HTR-8/SVneo (cell line): ENCODE results near the gene CTNNA3.

Experiments used
- DNase-seq: peaks from one replicate; pipeline ENCODE4 v3.0.0; 2011; ENCODE audit warnings: low spot score, mixed read lengths; ENCODE audit not compliant: insufficient read length
- FAIRE-seq: peaks from 2 replicates; lab custom pipeline; 2011; peaks lifted over from hg19 to GRCh38; lab: Jason Lieb, UNC

The CTNNA3 gene

DNA sequence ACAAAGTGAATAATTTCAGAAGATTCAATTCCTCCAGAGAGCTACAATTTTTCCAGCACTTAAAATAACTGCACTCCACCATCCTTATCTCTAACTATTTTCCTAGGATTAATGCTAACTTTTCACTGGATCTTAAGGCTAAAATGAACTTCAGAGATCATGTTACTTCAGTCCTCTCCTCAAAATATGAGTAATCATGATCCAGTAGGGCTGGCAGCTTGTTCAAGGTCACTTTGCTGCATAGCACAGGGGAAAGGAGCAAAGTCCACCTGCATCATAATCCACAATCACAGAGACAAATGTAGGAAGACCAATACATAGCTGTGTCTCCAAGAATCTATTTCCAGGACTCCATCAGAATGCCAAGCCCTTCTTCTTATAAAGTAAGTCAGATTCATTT is 619.9 kb downstream of the CTNNA3 start:
- DNase-seq = no peak
- FAIRE-seq = no peak

GRCh38 chr10:67075491-67075971 is 620.5 kb downstream of the CTNNA3 start:
- no peak for DNase-seq
- FAIRE-seq = no peak

- no peak for FAIRE-seq
- no peak for DNase-seq
Measured at GRCh38 chr10:67072654-67073053, 623.3 kb downstream of the CTNNA3 start.

DNA sequence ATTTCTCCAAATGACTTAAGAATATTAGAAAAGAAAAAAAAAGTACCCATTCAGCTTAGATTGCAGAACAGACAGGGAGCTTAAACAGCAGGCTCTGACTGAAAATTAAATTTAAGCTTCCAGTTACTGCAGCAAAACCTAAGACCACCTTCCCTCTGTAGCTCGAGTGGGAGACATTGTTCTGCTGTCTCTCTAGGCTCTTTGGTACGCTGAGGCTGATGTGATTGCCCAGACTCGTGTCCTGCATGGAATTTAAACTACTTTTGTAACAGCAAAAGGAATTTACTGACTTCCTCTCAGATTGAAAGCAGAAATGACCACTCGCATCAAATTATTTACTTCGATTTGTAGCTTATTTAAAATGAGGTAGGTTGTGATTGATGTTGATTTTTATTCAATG is 645.6 kb downstream of the CTNNA3 start:
- no peak for FAIRE-seq

GRCh38 chr10:67049988-67050387 is 646.0 kb downstream of the CTNNA3 start:
- no peak for FAIRE-seq

More for the DNA sequence above, 645.6 kb downstream of the CTNNA3 start:
- no peak for DNase-seq

DNA sequence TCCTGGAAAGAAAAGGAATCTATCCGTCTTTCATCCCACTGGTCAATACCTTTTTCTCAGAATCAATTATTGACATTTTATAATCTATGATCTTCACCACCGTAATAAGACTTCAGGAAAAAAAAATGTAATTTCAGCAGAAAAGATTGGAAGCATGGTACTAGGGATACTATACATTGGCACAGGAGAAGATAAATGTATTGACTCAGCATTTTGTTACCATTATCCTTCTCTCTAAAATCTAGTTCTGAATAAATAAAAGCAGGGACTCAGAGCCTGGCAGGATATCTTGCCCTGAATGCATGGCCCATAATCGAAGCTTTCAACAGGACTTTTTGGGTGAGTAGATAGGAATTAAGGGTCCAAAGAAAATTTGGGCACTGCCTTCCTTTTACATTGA is 649.5 kb downstream of the CTNNA3 start:
- FAIRE-seq (no peak), DNase-seq (no peak)

More at GRCh38 chr10:67049988-67050387, 646.0 kb downstream of the CTNNA3 start:
- no peak for DNase-seq

DNA sequence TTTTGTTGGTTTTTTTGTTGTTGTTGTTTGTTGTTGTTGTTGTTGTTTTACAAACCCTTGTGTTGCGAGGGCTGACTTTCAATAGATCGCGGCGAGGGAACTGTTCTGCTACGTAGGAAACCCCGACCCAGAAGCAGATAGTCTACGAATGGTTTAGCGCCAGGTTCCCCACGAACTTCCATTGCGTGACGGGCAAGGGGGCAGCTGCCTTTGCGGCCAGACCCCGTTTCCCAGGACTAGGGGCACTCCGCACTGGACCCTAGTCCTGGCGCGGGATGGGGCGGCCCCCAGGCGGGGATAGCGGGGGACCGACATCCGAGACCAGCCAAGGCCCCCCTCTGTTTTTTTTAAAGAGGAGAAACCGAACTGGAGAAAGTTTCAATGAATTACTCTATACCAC is 650.6 kb downstream of the CTNNA3 start:
- no peak for DNase-seq
- no peak for FAIRE-seq

DNA sequence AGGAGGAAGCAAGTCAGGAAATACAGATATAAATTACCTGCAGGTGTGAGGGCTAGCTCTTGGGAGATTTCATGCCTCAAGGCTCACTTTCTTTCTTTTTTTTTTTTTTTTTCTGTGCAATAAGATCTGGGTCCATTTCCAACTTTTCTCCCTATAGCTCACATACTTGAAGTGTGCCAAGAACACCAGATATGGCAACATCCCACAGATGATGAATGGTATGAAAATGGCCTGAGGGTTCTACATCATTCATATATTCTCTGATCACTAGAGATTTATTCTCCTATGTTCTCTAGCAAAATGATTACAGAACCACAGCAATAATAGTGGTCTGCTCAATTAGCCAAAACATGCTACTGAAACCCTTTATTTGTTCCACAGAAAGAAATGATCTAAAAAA is 653.0 kb downstream of the CTNNA3 start:
- DNase-seq (no peak), FAIRE-seq (no peak)

- FAIRE-seq (no peak), DNase-seq (no peak)
Measured at GRCh38 chr10:67036808-67037207, 659.2 kb downstream of the CTNNA3 start.

- FAIRE-seq (no peak), DNase-seq (no peak)
Measured at GRCh38 chr10:67033878-67034277, 662.1 kb downstream of the CTNNA3 start.

- DNase-seq = no peak
- no peak for FAIRE-seq
Measured at GRCh38 chr10:67022099-67022498, 673.9 kb downstream of the CTNNA3 start.

GRCh38 chr10:67017218-67017617 is 678.8 kb downstream of the CTNNA3 start:
- FAIRE-seq (no peak), DNase-seq (no peak)

DNA sequence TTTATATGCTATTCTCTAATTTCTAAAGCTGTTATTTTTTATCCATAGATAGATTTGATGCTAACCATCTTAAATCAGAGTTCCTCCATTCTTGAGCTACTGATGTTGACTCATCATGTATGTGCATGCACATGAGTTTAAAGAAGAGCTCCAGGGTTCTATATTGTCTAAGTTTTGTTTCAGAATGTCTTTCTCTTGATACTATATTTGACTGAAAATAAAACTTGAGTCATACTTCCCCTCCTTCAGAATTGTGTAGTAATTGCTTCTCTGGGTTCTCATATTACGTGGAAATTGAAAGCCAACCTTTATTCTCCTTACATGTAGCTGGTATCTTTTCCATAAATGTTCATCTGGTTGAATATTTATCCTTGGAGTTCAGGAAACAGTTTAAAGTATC is 680.8 kb downstream of the CTNNA3 start:
- DNase-seq (no peak), FAIRE-seq (no peak)

DNA sequence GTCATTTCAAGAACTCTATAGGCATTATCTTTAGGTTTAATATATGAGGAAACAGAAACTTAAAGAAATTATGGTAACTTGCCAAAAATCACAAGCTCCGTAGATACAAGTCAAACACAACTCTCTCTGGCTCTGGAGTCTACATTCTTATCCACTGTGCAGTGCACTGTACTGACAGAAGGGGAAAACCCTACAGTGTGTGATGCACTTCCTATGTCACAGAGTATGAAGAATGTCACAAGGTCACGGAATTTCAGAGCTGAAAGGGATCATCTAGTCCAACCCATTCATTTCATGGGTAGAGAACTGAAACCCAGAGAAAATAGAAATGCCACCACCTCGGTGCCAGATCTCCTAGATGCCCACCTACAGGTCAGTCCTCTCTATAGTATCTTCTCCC is 684.0 kb downstream of the CTNNA3 start:
- no peak for FAIRE-seq

GRCh38 chr10:67011480-67011879 is 684.5 kb downstream of the CTNNA3 start:
- FAIRE-seq (no peak), DNase-seq (no peak)

More for the DNA sequence above, 684.0 kb downstream of the CTNNA3 start:
- DNase-seq = no peak

DNA sequence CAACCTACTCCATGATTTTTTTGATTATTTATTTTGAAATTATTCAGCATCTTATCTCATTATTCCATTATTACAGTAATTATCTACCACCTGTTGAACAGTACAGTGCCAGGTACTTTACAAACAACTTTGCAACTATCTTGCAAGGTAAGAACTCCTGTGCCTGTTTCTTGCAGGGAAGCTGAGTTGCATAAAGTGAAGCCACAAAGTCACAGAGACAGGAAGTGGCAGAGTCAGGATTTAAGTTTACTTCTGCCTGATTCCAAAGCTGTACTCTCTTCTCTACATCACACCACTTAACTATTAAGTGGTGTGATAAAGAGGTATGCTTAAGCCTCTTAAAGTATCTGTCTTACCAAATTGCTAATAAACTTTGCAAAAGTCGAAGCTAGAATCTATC is 690.0 kb downstream of the CTNNA3 start:
- FAIRE-seq = no peak

GRCh38 chr10:67004690-67005089 is 691.3 kb downstream of the CTNNA3 start:
- FAIRE-seq = no peak
- no peak for DNase-seq

More for the DNA sequence above, 690.0 kb downstream of the CTNNA3 start:
- no peak for DNase-seq

DNA sequence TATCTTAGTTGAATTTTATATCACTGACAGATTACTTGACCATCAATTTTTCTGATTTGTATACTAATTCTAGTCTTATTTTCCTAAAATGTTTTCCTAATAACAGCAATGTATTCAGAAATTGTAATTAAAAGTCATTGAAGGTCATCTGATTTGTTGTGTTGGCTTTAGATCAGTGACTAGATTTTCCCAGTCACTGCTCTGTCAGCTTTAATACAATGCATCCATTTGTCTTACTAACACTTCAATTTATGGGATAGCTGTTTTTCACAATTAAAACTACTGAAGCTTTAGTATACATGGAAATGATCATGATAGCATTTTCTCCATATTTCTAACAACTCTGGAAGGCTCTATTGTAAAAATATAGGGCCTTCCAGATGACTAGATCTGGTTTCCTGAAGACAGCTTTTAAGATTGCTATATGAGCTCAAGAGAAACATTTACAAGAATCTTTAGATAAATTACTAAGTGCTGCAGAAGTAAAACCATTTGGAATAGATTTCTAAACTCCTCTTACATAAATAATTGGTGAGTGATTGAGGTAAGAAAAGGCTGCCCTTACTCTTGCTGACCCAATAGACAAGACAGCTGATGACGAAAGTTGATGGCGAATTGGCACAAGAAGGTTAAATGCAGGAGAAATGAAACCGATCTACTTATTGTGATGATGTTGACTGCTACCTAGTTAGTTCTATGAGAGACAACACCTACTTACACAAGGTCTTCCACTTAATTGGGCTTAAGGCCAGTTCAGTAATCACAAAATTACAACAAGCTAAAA is 696.0 kb downstream of the CTNNA3 start:
- no peak for DNase-seq

GRCh38 chr10:66996996-66997395 is 699.0 kb downstream of the CTNNA3 start:
- FAIRE-seq (no peak), DNase-seq (no peak)

More for the DNA sequence above, 696.0 kb downstream of the CTNNA3 start:
- no peak for FAIRE-seq

GRCh38 chr10:66990143-66990830 is 705.7 kb downstream of the CTNNA3 start:
- DNase-seq (no peak), FAIRE-seq (no peak)

GRCh38 chr10:66983475-66983818 is 712.5 kb downstream of the CTNNA3 start:
- DNase-seq (no peak), FAIRE-seq (no peak)
